KOPT-K1 (cell line): ENCODE results near the gene LRP2BP.

ENCODE experiments used
- H3K27ac ChIP-seq: fragments of 200-600 bp; sonication (generic); 2 replicates; pipeline ENCODE4 v1.5.1; 2016; ENCODE audit warnings: antibody characterized with exemption, mild to moderate bottlenecking, low read depth, low read length; ENCODE audit not compliant: poor library complexity, severe bottlenecking
- H3K36me3 ChIP-seq: fragments of 200-600 bp; sonication (generic); 2 replicates; pipeline ENCODE4 v1.5.1; 2017; ENCODE audit warnings: antibody characterized with exemption, mild to moderate bottlenecking, low read length, moderate library complexity; ENCODE audit not compliant: insufficient read depth
- H3K9me3 ChIP-seq: fragments of 200-600 bp; sonication (generic); 2 replicates; pipeline ENCODE4 v1.5.1; 2017; ENCODE audit warnings: antibody characterized with exemption, low read length, mild to moderate bottlenecking; ENCODE audit not compliant: insufficient read depth, poor library complexity, severe bottlenecking

The LRP2BP gene

GRCh38 chr4:185358959-185359358, 36.8 kb downstream of the LRP2BP start:
- Histone ChIP-seq H3K27ac (no peak overlapping the region), H3K36me3 (peaks cover 4% of the 10 kb centered on the region; the same call in 1 of the 2 replicates), H3K9me3 (no peaks in the 10 kb centered on the region)

GRCh38 chr4:185358514-185358913, 37.2 kb downstream of the LRP2BP start:
- Histone ChIP-seq H3K27ac (no peak overlapping the region), H3K36me3 (peaks cover 4% of the 10 kb centered on the region; the same call in 1 of the 2 replicates), H3K9me3 (no peaks in the 10 kb centered on the region)

GRCh38 chr4:185357733-185358440, 37.8 kb downstream of the LRP2BP start:
- Histone ChIP-seq H3K9me3 (no peaks in the 10 kb centered on the region), H3K36me3 (peaks cover 4% of the 10 kb centered on the region; the same call in 1 of the 2 replicates), H3K27ac (no peak overlapping the region)

GRCh38 chr4:185357211-185357610, 38.5 kb downstream of the LRP2BP start:
- no peaks in the 10 kb centered on the region for H3K9me3 ChIP-seq
- H3K36me3 ChIP-seq, result peaks cover 4% of the 10 kb centered on the region; the same call in 1 of the 2 replicates
- no peak overlapping the region for H3K27ac ChIP-seq

- Histone ChIP-seq H3K9me3 (no peaks in the 10 kb centered on the region), H3K27ac (no peak overlapping the region), H3K36me3 (peaks cover 28% of the 10 kb centered on the region; the same call in 1 of the 2 replicates)
Observed at GRCh38 chr4:185352741-185353140, 43.0 kb downstream of the LRP2BP start.

GRCh38 chr4:185352202-185352601, 43.5 kb downstream of the LRP2BP start:
- Histone ChIP-seq H3K27ac (no peak overlapping the region), H3K9me3 (no peaks in the 10 kb centered on the region), H3K36me3 (peaks cover 28% of the 10 kb centered on the region; the same call in 1 of the 2 replicates)

GRCh38 chr4:185351691-185352090, 44.0 kb downstream of the LRP2BP start:
- no peak overlapping the region for H3K27ac ChIP-seq
- peaks cover 33% of the 10 kb centered on the region; the same call in 1 of the 2 replicates for H3K36me3 ChIP-seq
- H3K9me3 ChIP-seq, result no peaks in the 10 kb centered on the region

GRCh38 chr4:185346975-185347601, 48.6 kb downstream of the LRP2BP start:
- Histone ChIP-seq H3K27ac (no peak overlapping the region), H3K9me3 (no peaks in the 10 kb centered on the region), H3K36me3 (peaks cover 29% of the 10 kb centered on the region; the same call in 1 of the 2 replicates)

GRCh38 chr4:185344743-185345538, 50.8 kb downstream of the LRP2BP start:
- H3K36me3 ChIP-seq, result peaks cover 15% of the 10 kb centered on the region; the same call in 1 of the 2 replicates
- no peaks in the 10 kb centered on the region for H3K9me3 ChIP-seq
- H3K27ac ChIP-seq, result no peak overlapping the region

- H3K36me3 ChIP-seq, result peaks cover 13% of the 10 kb centered on the region; the same call in 1 of the 2 replicates
- H3K27ac ChIP-seq, result no peak overlapping the region
- H3K9me3 ChIP-seq, result no peaks in the 10 kb centered on the region
Observed at GRCh38 chr4:185343726-185344581, 51.8 kb downstream of the LRP2BP start.

- Histone ChIP-seq H3K27ac (no peak overlapping the region), H3K9me3 (peaks cover 4% of the 10 kb centered on the region), H3K36me3 (peaks cover under 1% of the 10 kb centered on the region; the same call in 1 of the 2 replicates)
Observed at GRCh38 chr4:185341841-185342240, 53.9 kb downstream of the LRP2BP start.

- Histone ChIP-seq H3K27ac (no peak overlapping the region), H3K36me3 (no peaks in the 10 kb centered on the region; the same call in 1 of the 2 replicates), H3K9me3 (peaks cover 4% of the 10 kb centered on the region)
Observed at GRCh38 chr4:185341377-185341776, 54.3 kb downstream of the LRP2BP start.

GRCh38 chr4:185339941-185340340, 55.8 kb downstream of the LRP2BP start:
- Histone ChIP-seq H3K27ac (no peak overlapping the region), H3K9me3 (peaks cover 4% of the 10 kb centered on the region), H3K36me3 (no peaks in the 10 kb centered on the region; the same call in 1 of the 2 replicates)

GRCh38 chr4:185335579-185335978, 60.1 kb downstream of the LRP2BP start:
- peaks cover 4% of the 10 kb centered on the region for H3K9me3 ChIP-seq
- H3K27ac ChIP-seq, result no peak overlapping the region
- no peaks in the 10 kb centered on the region; the same call in 1 of the 2 replicates for H3K36me3 ChIP-seq
